KOPT-K1 (cell line): ENCODE results near the gene LTBP2.

Experiments used
- H3K27ac ChIP-seq: fragments of 200-600 bp; sonication (generic); 2 replicates; pipeline ENCODE4 v1.5.1; 2016; ENCODE audit warnings: antibody characterized with exemption, mild to moderate bottlenecking, low read depth, low read length; ENCODE audit not compliant: poor library complexity, severe bottlenecking
- H3K36me3 ChIP-seq: fragments of 200-600 bp; sonication (generic); 2 replicates; pipeline ENCODE4 v1.5.1; 2017; ENCODE audit warnings: antibody characterized with exemption, mild to moderate bottlenecking, low read length, moderate library complexity; ENCODE audit not compliant: insufficient read depth
- H3K9me3 ChIP-seq: fragments of 200-600 bp; sonication (generic); 2 replicates; pipeline ENCODE4 v1.5.1; 2017; ENCODE audit warnings: antibody characterized with exemption, low read length, mild to moderate bottlenecking; ENCODE audit not compliant: insufficient read depth, poor library complexity, severe bottlenecking

Gene LTBP2

GRCh38 chr14:74610866-74611649, 979 bp downstream of the LTBP2 start:
- Histone ChIP-seq H3K27ac (no peak overlapping the region), H3K9me3 (no peaks in the 10 kb centered on the region), H3K36me3 (no peaks in the 10 kb centered on the region)

GRCh38 chr14:74610199-74610865, 1.7 kb downstream of the LTBP2 start:
- Histone ChIP-seq H3K9me3 (no peaks in the 10 kb centered on the region), H3K36me3 (no peaks in the 10 kb centered on the region), H3K27ac (no peak overlapping the region)

- H3K27ac ChIP-seq: no peak overlapping the region
- no peaks in the 10 kb centered on the region for H3K36me3 ChIP-seq
- no peaks in the 10 kb centered on the region for H3K9me3 ChIP-seq
Measured at GRCh38 chr14:74609721-74610120, 2.3 kb downstream of the LTBP2 start.

GRCh38 chr14:74608959-74609611, 3.0 kb downstream of the LTBP2 start:
- no peaks in the 10 kb centered on the region for H3K9me3 ChIP-seq
- no peak overlapping the region for H3K27ac ChIP-seq
- no peaks in the 10 kb centered on the region for H3K36me3 ChIP-seq

- no peak overlapping the region for H3K27ac ChIP-seq
- H3K9me3 ChIP-seq: no peaks in the 10 kb centered on the region
- no peaks in the 10 kb centered on the region for H3K36me3 ChIP-seq
Measured at GRCh38 chr14:74606727-74607126, 5.3 kb downstream of the LTBP2 start.

DNA sequence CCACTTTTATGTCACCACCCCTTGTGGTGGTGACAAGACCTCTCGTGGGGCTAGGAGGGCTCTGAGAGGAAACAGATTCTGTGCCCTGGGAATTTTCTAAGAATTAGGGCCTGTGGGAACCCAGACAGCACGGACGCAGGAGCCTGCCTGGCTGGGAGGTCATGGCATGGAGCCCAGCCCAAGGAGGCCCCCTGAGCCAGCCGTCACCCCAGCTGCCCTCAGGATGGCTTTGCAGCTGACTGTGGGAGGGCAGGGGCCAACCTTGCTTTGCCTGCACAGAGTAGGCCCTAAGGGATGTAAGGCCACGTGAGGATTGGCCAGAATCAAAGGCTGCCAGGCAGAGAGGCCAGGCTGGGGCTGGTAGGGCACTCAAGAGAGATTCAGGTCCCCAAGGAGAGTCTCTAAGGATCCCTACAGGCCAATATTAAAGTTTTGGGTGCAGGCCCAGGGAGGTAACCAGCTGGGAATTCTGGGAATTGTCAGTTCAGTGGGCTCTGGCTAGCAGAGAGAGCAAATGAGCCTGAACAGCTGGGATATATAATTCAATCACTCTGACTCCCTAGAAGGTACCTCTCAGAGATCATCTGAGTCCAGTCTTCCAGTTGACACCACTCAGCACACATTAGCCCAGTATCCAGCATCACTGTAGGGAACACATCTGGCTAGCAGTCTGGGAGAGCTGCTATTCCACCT, 6.4 kb downstream of the LTBP2 start:
- no peaks in the 10 kb centered on the region for H3K36me3 ChIP-seq
- H3K27ac ChIP-seq: no peak overlapping the region
- H3K9me3 ChIP-seq: no peaks in the 10 kb centered on the region

GRCh38 chr14:74604911-74605310, 7.1 kb downstream of the LTBP2 start:
- Histone ChIP-seq H3K27ac (no peak overlapping the region), H3K9me3 (no peaks in the 10 kb centered on the region), H3K36me3 (no peaks in the 10 kb centered on the region)

DNA sequence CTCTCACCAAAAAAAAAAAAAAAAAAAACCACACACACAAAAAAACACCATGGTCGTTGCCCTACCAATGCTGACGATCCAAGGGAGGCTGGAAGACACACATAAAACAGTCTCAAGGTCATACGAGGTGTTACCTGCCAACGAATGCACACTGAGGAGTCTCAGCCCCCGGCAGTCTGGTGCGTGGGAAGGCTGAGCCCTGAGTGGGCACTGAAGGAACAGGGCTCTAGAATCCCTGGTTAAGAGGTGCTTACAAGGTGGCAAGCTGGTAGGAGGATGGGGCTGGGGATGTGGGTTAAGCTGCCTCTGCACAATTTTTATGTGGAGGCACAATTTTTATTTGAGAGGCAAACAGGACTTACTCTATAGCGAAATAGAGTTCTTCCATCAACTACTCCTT, 7.9 kb downstream of the LTBP2 start:
- Histone ChIP-seq H3K36me3 (no peaks in the 10 kb centered on the region), H3K9me3 (no peaks in the 10 kb centered on the region), H3K27ac (no peak overlapping the region)

DNA sequence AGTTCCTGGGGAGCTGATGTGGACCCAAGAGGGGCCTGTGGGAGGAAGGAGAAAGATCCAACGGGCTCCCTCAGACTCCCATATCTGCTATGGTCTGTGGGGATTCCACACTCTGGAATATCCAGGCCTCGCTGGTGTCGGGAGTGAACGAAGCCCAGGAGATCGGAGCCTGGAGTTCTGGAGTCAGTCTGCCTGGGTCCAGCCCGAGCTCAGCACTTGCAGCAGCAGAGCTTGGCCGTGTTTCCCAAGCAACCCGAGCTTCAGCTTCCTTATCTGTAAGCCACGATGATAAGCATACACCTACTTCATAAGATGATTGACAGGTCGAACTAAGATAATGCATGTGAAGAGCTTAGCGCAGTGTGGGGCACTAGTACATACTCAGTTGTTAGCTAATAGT, 10.1 kb downstream of the LTBP2 start:
- no peak overlapping the region for H3K27ac ChIP-seq
- H3K36me3 ChIP-seq: no peaks in the 10 kb centered on the region
- no peaks in the 10 kb centered on the region for H3K9me3 ChIP-seq

DNA sequence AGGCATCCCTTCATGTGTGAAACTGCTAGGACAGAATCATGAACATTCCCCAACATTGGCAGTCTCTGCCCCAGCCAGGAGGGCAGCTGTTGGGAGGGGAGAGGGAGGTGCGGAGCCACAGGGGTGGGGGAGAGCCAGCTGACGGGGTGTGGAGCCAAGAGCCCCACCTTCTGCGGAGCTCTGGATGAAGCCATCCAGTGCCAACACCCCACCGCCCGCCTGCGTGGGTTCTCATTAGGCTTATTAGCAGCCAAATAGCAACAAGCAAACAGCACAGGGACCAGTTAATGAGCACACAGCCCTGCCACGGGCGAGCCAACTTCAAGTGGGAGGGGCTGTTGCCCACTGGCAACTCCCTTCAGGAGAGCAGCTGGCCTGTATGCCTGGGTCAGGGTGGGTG, 12.1 kb downstream of the LTBP2 start:
- Histone ChIP-seq H3K36me3 (no peaks in the 10 kb centered on the region), H3K27ac (no peak overlapping the region), H3K9me3 (no peaks in the 10 kb centered on the region)

DNA sequence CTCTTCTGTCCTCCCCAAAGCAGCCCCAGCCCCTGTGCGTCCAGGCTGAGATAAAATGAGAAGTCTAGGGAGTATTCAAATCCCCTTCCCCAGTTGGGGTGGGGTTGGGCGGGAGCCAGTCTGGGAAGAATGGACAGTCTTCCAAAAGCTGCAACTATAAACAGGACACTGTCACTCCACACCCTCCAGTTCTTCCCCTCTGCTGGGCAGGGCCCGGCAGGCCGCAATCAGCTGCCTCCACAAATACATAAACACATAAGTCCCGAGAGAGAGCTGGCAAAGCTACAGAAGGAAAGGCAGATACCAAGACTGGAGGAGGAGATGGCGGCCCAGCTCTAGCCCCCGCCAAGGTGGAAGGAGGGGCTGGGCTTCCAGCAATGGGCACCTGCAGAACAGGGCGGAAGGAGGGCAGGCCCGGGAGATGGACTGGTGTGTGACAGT, 12.7 kb downstream of the LTBP2 start:
- no peak overlapping the region for H3K27ac ChIP-seq
- no peaks in the 10 kb centered on the region for H3K9me3 ChIP-seq
- no peaks in the 10 kb centered on the region for H3K36me3 ChIP-seq

DNA sequence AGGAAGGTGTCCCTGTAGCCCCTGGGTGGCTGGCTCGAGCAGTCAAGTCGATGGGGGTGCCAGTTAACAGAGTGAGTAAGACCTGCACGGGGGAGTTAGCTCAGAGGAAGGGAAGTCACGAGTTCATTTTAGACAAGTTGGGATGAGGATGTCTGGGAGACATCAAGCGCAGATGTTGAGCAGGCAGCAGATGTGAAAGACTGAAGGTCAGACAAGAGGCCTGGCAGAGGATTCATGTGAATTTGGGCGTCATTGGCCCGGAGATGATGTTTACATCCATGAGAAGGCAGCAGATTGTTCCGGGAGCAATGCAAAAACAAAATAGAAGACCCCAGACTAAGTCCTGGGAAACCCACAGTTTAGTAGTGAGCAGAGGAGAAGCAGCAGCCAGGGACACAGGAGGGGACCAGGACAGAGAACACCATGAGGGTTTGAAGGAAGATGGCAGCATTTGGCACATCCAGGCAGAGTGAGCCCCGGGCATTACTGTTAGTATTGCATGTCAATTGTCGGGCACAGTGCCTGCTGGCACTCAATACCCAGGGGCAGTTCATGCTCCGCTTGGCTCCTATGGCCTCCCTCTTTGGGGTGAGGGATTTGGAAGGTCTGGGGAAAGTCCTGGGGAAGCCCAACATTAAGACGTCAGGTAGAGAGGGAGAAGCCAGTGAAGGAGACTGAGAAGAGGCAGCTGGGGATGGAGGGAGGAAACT, 15.1 kb downstream of the LTBP2 start:
- Histone ChIP-seq H3K36me3 (no peaks in the 10 kb centered on the region), H3K9me3 (no peaks in the 10 kb centered on the region), H3K27ac (no peak overlapping the region)

DNA sequence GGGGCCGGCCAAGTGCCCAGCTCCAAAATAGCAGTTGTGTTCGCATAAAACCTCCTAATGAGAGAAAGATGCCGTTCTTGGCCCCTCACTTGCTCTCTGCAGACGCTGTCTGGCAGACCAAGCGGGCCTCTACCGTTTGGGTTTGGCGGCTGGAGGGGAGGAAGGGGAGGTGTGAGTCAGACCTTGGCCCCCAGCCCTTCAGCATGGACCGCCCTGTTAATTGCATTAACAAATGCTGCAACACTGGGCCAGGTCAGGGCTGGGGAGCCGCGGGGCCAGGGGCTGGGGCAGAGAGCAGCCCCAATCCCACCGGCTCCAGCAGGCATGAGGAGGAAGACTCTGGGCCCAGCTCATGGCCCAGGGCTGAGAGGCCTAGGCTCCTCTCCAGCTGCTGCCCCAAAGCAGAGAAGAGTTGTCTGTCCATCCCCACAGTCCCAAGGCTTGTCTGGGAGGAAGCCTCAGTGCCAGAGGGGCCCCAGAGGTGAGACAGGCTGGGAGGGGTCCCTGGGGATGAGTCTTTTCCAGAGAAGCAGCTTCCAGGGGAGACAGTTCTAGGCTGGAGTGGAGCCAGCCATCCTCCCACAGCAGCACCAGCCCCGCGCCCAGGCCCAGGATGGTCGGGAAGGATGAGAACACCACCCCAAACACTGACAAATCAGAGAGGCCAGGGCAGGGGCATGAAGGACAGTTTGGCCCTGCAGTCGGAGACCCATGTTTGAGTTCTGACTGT, 16.9 kb downstream of the LTBP2 start:
- H3K9me3 ChIP-seq: no peaks in the 10 kb centered on the region
- H3K36me3 ChIP-seq: no peaks in the 10 kb centered on the region
- H3K27ac ChIP-seq: no peak overlapping the region

DNA sequence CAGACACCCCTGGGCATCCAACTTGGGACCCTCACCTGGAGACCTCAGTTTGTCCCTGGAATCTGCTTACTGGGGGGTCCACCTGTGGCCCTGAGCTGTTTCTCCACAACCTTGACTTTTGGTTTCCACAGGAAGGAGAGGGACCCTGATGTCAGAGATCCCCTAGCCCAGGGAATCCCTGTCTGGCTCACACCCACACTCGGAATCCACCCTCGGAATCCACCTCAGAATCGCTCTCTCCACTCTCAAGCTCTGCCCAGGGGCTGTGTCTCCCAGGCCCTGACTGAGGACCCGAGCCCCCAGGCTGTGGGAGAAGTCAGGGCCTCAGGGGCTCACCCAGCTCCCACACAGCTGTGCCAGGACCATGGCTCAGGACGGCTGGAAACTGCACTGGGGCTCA, 17.4 kb downstream of the LTBP2 start:
- H3K27ac ChIP-seq: no peak overlapping the region
- no peaks in the 10 kb centered on the region for H3K9me3 ChIP-seq
- no peaks in the 10 kb centered on the region for H3K36me3 ChIP-seq
